ENCODE measurements around the gene ATRIP. TPM values are rescaled to one million over a fixed set of nuclear protein-coding genes. Genes with fewer than 3 reads are reported as not detected.

ATRIP gene
- total and polyA plus RNA-seq, 4 donors: 1.7 to 4.6 (median 2.9) TPM

DNA sequence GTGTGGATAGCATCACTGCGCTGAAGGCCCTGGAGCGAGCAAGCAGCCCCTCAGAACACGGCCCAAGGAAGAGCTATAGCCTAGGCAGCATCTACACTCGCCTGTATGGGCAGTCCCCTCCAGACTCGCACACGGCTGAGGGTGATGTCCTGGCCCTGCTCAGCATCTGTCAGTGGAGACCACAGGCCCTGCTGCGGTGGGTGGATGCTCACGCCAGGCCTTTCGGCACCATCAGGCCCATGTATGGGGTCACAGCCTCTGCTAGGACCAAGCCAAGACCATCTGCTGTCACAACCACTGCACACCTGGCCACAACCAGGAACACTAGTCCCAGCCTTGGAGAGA lies 20.5 kb downstream of the ATRIP start:
- 86% methylated on average over 9 of the region's 9 CpGs for WGBS
- TF ChIP-seq, protein P1, sequence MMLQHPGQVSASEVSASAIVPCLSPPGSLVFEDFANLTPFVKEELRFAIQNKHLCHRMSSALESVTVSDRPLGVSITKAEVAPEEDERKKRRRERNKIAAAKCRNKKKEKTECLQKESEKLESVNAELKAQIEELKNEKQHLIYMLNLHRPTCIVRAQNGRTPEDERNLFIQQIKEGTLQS (IDR thresholded peaks at IDR 0.05): no peak
- no peak for TF ChIP-seq GABPA (IDR thresholded peaks at IDR 0.05 in 1 of 2, conservative IDR thresholded peaks at IDR 0.05 in 1 of 2)
- no peak for TF ChIP-seq HNF4A (conservative IDR thresholded peaks at IDR 0.05)
- TF ChIP-seq YY1 (IDR thresholded peaks at IDR 0.05): no peak
- no peak for TF ChIP-seq TAF1 (conservative IDR thresholded peaks at IDR 0.05)
- no peak for TF ChIP-seq SP1 (IDR thresholded peaks at IDR 0.05)
- TF ChIP-seq NR2F2 (IDR thresholded peaks at IDR 0.05): no peak
- TF ChIP-seq HNF4G (IDR thresholded peaks at IDR 0.05): no peak
- TF ChIP-seq, protein P2, sequence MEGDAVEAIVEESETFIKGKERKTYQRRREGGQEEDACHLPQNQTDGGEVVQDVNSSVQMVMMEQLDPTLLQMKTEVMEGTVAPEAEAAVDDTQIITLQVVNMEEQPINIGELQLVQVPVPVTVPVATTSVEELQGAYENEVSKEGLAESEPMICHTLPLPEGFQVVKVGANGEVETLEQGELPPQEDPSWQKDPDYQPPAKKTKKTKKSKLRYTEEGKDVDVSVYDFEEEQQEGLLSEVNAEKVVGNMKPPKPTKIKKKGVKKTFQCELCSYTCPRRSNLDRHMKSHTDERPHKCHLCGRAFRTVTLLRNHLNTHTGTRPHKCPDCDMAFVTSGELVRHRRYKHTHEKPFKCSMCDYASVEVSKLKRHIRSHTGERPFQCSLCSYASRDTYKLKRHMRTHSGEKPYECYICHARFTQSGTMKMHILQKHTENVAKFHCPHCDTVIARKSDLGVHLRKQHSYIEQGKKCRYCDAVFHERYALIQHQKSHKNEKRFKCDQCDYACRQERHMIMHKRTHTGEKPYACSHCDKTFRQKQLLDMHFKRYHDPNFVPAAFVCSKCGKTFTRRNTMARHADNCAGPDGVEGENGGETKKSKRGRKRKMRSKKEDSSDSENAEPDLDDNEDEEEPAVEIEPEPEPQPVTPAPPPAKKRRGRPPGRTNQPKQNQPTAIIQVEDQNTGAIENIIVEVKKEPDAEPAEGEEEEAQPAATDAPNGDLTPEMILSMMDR (IDR thresholded peaks at IDR 0.05; ENCODE audit: low read depth, low read length, missing input control): no peak
- TF ChIP-seq, protein P3, sequence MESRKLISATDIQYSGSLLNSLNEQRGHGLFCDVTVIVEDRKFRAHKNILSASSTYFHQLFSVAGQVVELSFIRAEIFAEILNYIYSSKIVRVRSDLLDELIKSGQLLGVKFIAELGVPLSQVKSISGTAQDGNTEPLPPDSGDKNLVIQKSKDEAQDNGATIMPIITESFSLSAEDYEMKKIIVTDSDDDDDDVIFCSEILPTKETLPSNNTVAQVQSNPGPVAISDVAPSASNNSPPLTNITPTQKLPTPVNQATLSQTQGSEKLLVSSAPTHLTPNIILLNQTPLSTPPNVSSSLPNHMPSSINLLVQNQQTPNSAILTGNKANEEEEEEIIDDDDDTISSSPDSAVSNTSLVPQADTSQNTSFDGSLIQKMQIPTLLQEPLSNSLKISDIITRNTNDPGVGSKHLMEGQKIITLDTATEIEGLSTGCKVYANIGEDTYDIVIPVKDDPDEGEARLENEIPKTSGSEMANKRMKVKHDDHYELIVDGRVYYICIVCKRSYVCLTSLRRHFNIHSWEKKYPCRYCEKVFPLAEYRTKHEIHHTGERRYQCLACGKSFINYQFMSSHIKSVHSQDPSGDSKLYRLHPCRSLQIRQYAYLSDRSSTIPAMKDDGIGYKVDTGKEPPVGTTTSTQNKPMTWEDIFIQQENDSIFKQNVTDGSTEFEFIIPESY (IDR thresholded peaks at IDR 0.05): no peak
- TF ChIP-seq, protein P4, sequence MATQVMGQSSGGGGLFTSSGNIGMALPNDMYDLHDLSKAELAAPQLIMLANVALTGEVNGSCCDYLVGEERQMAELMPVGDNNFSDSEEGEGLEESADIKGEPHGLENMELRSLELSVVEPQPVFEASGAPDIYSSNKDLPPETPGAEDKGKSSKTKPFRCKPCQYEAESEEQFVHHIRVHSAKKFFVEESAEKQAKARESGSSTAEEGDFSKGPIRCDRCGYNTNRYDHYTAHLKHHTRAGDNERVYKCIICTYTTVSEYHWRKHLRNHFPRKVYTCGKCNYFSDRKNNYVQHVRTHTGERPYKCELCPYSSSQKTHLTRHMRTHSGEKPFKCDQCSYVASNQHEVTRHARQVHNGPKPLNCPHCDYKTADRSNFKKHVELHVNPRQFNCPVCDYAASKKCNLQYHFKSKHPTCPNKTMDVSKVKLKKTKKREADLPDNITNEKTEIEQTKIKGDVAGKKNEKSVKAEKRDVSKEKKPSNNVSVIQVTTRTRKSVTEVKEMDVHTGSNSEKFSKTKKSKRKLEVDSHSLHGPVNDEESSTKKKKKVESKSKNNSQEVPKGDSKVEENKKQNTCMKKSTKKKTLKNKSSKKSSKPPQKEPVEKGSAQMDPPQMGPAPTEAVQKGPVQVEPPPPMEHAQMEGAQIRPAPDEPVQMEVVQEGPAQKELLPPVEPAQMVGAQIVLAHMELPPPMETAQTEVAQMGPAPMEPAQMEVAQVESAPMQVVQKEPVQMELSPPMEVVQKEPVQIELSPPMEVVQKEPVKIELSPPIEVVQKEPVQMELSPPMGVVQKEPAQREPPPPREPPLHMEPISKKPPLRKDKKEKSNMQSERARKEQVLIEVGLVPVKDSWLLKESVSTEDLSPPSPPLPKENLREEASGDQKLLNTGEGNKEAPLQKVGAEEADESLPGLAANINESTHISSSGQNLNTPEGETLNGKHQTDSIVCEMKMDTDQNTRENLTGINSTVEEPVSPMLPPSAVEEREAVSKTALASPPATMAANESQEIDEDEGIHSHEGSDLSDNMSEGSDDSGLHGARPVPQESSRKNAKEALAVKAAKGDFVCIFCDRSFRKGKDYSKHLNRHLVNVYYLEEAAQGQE (IDR thresholded peaks at IDR 0.05): no peak
- no peak for DNase-seq (ENCODE audit: low spot score)
- Histone ChIP-seq H3K36me3 (ENCODE audit: control insufficient read depth in 4 of 4, insufficient read depth in 3 of 4, low read depth in 1 of 4, low read length in 3 of 4) (peaks cover 0 to 5% (median 0%) of the 10 kb centered on the region in 4 donors), H3K4me3 (ENCODE audit: low read depth in 1 of 3, low read length in 3 of 3) (peak overlapping the region; percentile 28 to 59 (median 50)), H3K4me1 (ENCODE audit: control insufficient read depth in 4 of 4, insufficient read depth in 4 of 4, low read length in 3 of 4) (peaks cover 20 to 65% (median 53%) of the 10 kb centered on the region in 4 donors), H3K9me3 (ENCODE audit: control insufficient read depth in 4 of 4, low read length in 3 of 4) (no peaks in the 10 kb centered on the region), H3K9ac (ENCODE audit: low read depth in 1 of 2, low read length in 2 of 2) (peak overlapping the region in 1 of 2 donors; percentile 30), H3K27ac (ENCODE audit: low read depth in 1 of 2, low read length in 2 of 2) (peak overlapping the region; percentile 92 to 95), H3K27me3 (ENCODE audit: control insufficient read depth in 4 of 4, insufficient read depth in 4 of 4, low read length in 3 of 4) (no peaks in the 10 kb centered on the region)

DNA sequence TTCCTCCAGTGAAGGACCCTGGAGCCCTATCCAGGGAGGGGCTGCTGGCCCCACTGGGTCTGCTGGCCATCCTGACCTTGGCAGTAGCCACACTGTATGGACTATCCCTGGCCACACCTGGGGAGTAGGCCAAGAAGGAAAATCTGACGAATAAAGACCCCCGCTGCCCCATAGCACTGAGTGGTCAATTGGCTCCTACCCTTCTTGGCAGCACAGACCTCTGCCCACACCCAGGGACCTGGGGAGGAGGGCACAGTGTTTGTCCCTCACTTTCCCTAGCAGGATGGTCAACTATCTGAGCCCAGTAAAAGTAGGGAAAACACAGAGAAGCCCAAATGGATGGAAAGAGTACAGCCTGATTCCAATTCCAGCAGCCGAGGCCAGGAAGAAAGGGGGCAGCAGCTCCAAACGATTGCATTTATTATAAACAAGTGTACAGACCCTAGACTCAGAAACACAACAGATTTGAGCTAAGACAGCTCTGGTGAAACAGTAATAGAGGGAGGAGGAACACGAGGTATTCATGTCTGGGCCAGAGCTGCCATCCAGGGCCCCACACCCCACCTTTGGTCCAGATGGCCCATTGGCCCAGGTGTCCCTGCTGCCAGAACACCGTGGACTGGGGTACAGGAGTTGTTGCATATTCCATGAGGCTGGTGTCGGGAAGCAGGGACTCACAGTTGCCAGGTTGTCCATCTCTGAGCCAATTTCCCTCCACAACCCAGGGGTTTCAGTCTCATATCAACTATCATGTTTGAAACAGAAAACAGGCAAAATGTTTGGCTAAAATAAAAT lies 21.1 kb downstream of the ATRIP start:
- Histone ChIP-seq H3K4me1 (ENCODE audit: control insufficient read depth in 4 of 4, insufficient read depth in 4 of 4, low read length in 3 of 4) (peaks cover 22 to 65% (median 53%) of the 10 kb centered on the region in 4 donors), H3K36me3 (ENCODE audit: control insufficient read depth in 4 of 4, insufficient read depth in 3 of 4, low read depth in 1 of 4, low read length in 3 of 4) (peaks cover 0 to 5% (median 0%) of the 10 kb centered on the region in 4 donors), H3K4me3 (ENCODE audit: low read depth in 1 of 3, low read length in 3 of 3) (no peak overlapping the region), H3K27me3 (ENCODE audit: control insufficient read depth in 4 of 4, insufficient read depth in 4 of 4, low read length in 3 of 4) (no peaks in the 10 kb centered on the region), H3K27ac (ENCODE audit: low read depth in 1 of 2, low read length in 2 of 2) (peak overlapping the region; percentile 92 to 95), H3K9me3 (ENCODE audit: control insufficient read depth in 4 of 4, low read length in 3 of 4) (no peaks in the 10 kb centered on the region), H3K9ac (ENCODE audit: low read depth in 1 of 2, low read length in 2 of 2) (no peak overlapping the region)
- WGBS: 55% methylated on average over 7 of the region's 7 CpGs
- DNase-seq (ENCODE audit: low spot score): no peak
- TF ChIP-seq, protein P1 (IDR thresholded peaks at IDR 0.05): no peak
- no peak for TF ChIP-seq GABPA (IDR thresholded peaks at IDR 0.05 in 1 of 2, conservative IDR thresholded peaks at IDR 0.05 in 1 of 2)
- TF ChIP-seq, protein P4 (IDR thresholded peaks at IDR 0.05): no peak
- no peak for TF ChIP-seq TAF1 (conservative IDR thresholded peaks at IDR 0.05)
- no peak for TF ChIP-seq SP1 (IDR thresholded peaks at IDR 0.05)
- TF ChIP-seq YY1 (IDR thresholded peaks at IDR 0.05): no peak
- no peak for TF ChIP-seq EGR1 (IDR thresholded peaks at IDR 0.05; ENCODE audit: low read depth in 2 of 2)
- no peak for TF ChIP-seq FOXA1 (IDR thresholded peaks at IDR 0.05)
- no peak for TF ChIP-seq FOXA2 (IDR thresholded peaks at IDR 0.05)
- TF ChIP-seq HNF4G (IDR thresholded peaks at IDR 0.05): no peak
- TF ChIP-seq, protein P2 (IDR thresholded peaks at IDR 0.05; ENCODE audit: low read depth, low read length, missing input control): no peak
- no peak for TF ChIP-seq NR2F2 (IDR thresholded peaks at IDR 0.05)

Measured in liver (tissue), 9 donors.